ENCODE measurements around the gene MIPOL1.
"Not testable (repeated sequence)": the region's sequence is repeated elsewhere in the genome, so short reads cannot be mapped to it uniquely, and the experiment has no call there.

The MIPOL1 gene

GRCh38 chr14:37202812-37203211 lies 5.1 kb downstream of the MIPOL1 start:
- no peak for TF ChIP-seq CTCF (IDR thresholded peaks at IDR 0.05; ENCODE audit: insufficient read depth, low read depth, low read length, missing control alignments)

DNA sequence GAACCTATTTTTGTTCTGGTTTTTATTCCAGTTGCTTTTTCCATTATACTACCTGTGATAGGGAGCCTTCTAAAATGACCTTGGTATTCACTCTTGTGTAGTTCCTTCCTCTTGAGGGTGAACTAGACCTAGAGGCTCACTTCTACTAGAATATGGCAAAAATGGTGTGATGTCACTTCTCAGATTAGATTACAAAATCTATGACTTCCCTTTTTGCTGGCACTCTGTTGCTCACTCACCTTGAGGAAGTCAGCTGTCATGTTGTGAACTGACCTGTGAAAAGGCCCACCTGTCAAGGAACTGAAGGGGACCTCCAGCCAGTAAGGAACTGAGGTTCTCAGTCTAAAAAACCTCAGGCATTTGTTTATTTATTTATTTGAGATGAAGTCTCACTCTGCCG lies 5.7 kb downstream of the MIPOL1 start:
- no peak for DNase-seq (ENCODE audit: low read depth)
- no peak for TF ChIP-seq CTCF (IDR thresholded peaks at IDR 0.05; ENCODE audit: insufficient read depth, low read depth, low read length, missing control alignments)
- H3K4me3 ChIP-seq (ENCODE audit: low read length) = no peak overlapping the region

More at GRCh38 chr14:37202812-37203211, 5.1 kb downstream of the MIPOL1 start:
- DNase-seq (ENCODE audit: low read depth) = peak; percentile 66
- no peak overlapping the region for H3K4me3 ChIP-seq (ENCODE audit: low read length)

GRCh38 chr14:37205623-37206605 lies 8.2 kb downstream of the MIPOL1 start:
- H3K4me3 ChIP-seq (ENCODE audit: low read length); DNase-seq (ENCODE audit: low read depth): not testable (repeated sequence)

- H3K4me3 ChIP-seq (ENCODE audit: low read length); DNase-seq (ENCODE audit: low read depth): not testable (repeated sequence)
These were observed 11.9 kb downstream of the MIPOL1 start for GRCh38 chr14:37209617-37210016.

DNA sequence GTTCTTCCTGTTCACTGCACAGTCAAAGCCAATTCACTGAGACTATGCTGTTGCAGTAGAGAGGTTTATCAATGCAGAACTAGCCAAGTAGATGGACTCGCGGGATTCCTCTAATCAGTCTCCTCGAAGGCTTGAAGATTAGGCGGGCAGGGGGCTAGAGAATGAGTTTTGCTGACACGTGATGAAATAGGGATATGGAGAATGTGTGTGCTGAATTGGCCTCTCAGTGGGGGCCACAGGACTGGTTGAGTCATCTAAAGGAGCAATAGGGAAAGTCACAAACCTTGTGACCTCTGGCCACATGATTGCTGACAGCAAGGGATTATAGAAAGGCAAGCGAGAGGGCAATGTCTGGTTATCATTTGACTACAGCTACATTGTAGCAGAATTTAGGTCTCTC lies 12.7 kb downstream of the MIPOL1 start:
- H3K4me3 ChIP-seq (ENCODE audit: low read length) = no peak overlapping the region
- TF ChIP-seq CTCF (IDR thresholded peaks at IDR 0.05; ENCODE audit: insufficient read depth, low read depth, low read length, missing control alignments) = no peak
- DNase-seq (ENCODE audit: low read depth) = no peak

DNA sequence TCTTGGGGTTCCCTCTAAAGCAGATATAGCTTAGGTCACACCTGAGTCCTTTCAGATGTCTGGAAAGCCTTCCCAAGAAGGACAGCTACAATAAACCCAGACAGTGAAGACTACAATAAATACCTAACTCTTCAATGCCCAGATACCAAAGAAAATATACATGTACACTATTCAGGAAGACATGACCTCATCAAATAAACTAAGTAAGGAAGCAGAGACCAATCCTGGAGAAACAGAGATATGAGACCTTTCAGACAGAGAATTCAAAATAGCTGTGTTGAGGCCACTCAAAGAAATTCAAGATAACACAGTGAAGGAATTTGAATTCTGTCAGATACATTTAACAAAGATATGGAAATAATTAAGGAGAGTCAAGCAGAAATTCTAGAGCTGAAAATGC lies 15.3 kb downstream of the MIPOL1 start:
- TF ChIP-seq CTCF (IDR thresholded peaks at IDR 0.05; ENCODE audit: insufficient read depth, low read depth, low read length, missing control alignments) = no peak
- DNase-seq (ENCODE audit: low read depth) = no peak
- no peak overlapping the region for H3K4me3 ChIP-seq (ENCODE audit: low read length)

GRCh38 chr14:37215345-37215744 lies 17.6 kb downstream of the MIPOL1 start:
- no peak for TF ChIP-seq CTCF (IDR thresholded peaks at IDR 0.05; ENCODE audit: insufficient read depth, low read depth, low read length, missing control alignments)
- DNase-seq (ENCODE audit: low read depth) = no peak
- H3K4me3 ChIP-seq (ENCODE audit: low read length) = no peak overlapping the region

DNA sequence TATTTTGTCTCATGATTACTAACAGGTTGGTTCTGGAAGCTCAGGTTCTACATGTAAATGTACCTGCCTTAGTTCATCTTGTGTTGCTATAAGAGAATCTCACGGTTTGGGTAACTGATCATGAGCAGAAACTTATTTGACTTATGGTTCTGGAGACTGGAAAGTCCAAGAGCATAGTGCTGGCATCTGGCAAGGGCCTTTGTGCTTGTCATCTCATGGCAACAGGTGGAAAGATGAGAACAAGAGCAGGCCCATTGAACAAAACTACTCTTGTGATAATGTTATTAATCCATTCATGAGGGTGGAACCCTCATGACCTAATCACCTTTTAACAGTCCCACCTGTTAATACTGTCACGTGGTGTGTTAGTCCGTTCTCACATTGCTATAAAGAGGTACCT lies 23.3 kb downstream of the MIPOL1 start:
- no peak overlapping the region for H3K4me3 ChIP-seq (ENCODE audit: low read length)
- TF ChIP-seq CTCF (IDR thresholded peaks at IDR 0.05; ENCODE audit: insufficient read depth, low read depth, low read length, missing control alignments) = no peak
- DNase-seq (ENCODE audit: low read depth) = no peak
